Gastrocnemius medialis (tissue), 4 donors: Measurements from ENCODE around the gene NHERF2. TPM values are rescaled to one million over a fixed set of nuclear protein-coding genes. Genes with fewer than 3 reads are reported as not detected.

Experiments used
- ATAC-seq, 2 donors: fragments of 150-250 bp; one replicate each; pipeline ENCODE4 v1.9.1; 2016
- DNase-seq, 2 donors: peaks; one replicate each; pipeline ENCODE4 v3.0.0-alpha.2; 2019
- H3K27ac ChIP-seq, 4 donors: fragments of 200-600 bp; sonication (generic); 1 replicate in 1 of 4; 2 replicates in 3 of 4; pipeline ENCODE4 v1.5.1; 2016 to 2018; ENCODE audit warnings: mild to moderate bottlenecking in 2 of 4, moderate library complexity in 1 of 4
- H3K27me3 ChIP-seq, 3 donors: fragments of 200-600 bp; sonication (generic) in 2 of 3; 1 replicate in 1 of 3; 2 replicates in 2 of 3; pipeline versions ENCODE4 v1.5.1 to v1.6.0; 2016 to 2019; ENCODE audit warnings: mild to moderate bottlenecking in 1 of 3, moderate library complexity in 1 of 3
- H3K36me3 ChIP-seq, 2 donors: fragments of 200-600 bp; sonication (generic) in 1 of 2; one replicate each; pipeline ENCODE4 v1.5.1; 2017 to 2018
- H3K4me1 ChIP-seq, 2 donors: fragments of 200-600 bp; sonication (generic) in 1 of 2; one replicate each; pipeline ENCODE4 v1.5.1; 2016 to 2017; ENCODE audit warnings: mild to moderate bottlenecking in 2 of 2
- H3K4me3 ChIP-seq, 4 donors: fragments of 200-600 bp; sonication (generic) in 3 of 4; 1 replicate in 1 of 4; 2 replicates in 3 of 4; pipeline ENCODE4 v1.5.1; 2016 to 2019; ENCODE audit warnings: mild to moderate bottlenecking in 2 of 4
- H3K9me3 ChIP-seq, 3 donors: fragments of 200-600 bp; sonication (generic) in 2 of 3; 1 replicate in 1 of 3; 2 replicates in 2 of 3; pipeline ENCODE4 v1.5.1; 2016 to 2019
- POLR2A ChIP-seq, 2 donors: fragments of 450-650 bp; IDR thresholded peaks; one replicate each; pipeline ENCODE4 v1.6.1; 2017; ENCODE audit warnings: antibody characterized with exemption in 2 of 2, mild to moderate bottlenecking in 2 of 2, moderate library complexity in 2 of 2
- in situ Hi-C, 4 donors: fragments of 200-750 bp; cut with MboI; loops; one replicate each; pipeline versions ENCODE4 v1.15.0 to v1.8.0; 2017; ENCODE audit warnings: low sequenced_read_pairs in 4 of 4
- intact Hi-C: fragments of 100-400 bp; cut with DNase I; formaldehyde crosslinking; loops from one replicate; pipeline ENCODE4 v1.15.1; 2023; ENCODE audit warnings: low total_unique reads
- total RNA-seq, 4 donors: library from RNA; depleted of rRNA; stranded (reverse); fragments of >200 nt; gene quantifications; one replicate each; pipeline versions ENCODE4 v1.1.0 to v1.2.3, GENCODE V29; 2016
- TF ChIP-seq, protein P1 (sequence below), 5 experiments: fragments of 450-650 bp in 3 of 5; fragments of 200-600 bp in 2 of 5; sonication (generic) in 2 of 5; IDR thresholded peaks in 4 of 5; conservative IDR thresholded peaks in 1 of 5; 1 replicate in 4 of 5; 2 replicates in 1 of 5; pipeline ENCODE4 v1.5.1; 2016 to 2019; ENCODE audit warnings: antibody characterized with exemption in 5 of 5, mild to moderate bottlenecking in 3 of 5, moderate library complexity in 3 of 5

Gene NHERF2
- total RNA-seq, 4 donors from 2014 or later = 51.6 to 86.9 (median 74.4) TPM

- H3K9me3 ChIP-seq = no peaks in the 10 kb centered on the region
- DNase-seq (no peak), ATAC-seq (no peak)
- H3K4me3 ChIP-seq = no peak overlapping the region
- TF ChIP-seq POLR2A (IDR thresholded peaks at IDR 0.05) = no peak
- TF ChIP-seq, protein P1, sequence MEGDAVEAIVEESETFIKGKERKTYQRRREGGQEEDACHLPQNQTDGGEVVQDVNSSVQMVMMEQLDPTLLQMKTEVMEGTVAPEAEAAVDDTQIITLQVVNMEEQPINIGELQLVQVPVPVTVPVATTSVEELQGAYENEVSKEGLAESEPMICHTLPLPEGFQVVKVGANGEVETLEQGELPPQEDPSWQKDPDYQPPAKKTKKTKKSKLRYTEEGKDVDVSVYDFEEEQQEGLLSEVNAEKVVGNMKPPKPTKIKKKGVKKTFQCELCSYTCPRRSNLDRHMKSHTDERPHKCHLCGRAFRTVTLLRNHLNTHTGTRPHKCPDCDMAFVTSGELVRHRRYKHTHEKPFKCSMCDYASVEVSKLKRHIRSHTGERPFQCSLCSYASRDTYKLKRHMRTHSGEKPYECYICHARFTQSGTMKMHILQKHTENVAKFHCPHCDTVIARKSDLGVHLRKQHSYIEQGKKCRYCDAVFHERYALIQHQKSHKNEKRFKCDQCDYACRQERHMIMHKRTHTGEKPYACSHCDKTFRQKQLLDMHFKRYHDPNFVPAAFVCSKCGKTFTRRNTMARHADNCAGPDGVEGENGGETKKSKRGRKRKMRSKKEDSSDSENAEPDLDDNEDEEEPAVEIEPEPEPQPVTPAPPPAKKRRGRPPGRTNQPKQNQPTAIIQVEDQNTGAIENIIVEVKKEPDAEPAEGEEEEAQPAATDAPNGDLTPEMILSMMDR (IDR thresholded peaks at IDR 0.05 in 4 of 5, conservative IDR thresholded peaks at IDR 0.05 in 1 of 5) = no peak
- H3K27me3 ChIP-seq = no peaks in the 10 kb centered on the region
- intact Hi-C loops (no loop called here), in situ Hi-C loops (no loop called here)
- H3K36me3 ChIP-seq = peaks cover 0 to 47% of the 10 kb centered on the region in 2 donors
- no peaks in the 10 kb centered on the region for H3K4me1 ChIP-seq
- no peak overlapping the region for H3K27ac ChIP-seq
These were observed 32.2 kb downstream of the NHERF2 start for GRCh38 chr16:2058872-2059271.

DNA sequence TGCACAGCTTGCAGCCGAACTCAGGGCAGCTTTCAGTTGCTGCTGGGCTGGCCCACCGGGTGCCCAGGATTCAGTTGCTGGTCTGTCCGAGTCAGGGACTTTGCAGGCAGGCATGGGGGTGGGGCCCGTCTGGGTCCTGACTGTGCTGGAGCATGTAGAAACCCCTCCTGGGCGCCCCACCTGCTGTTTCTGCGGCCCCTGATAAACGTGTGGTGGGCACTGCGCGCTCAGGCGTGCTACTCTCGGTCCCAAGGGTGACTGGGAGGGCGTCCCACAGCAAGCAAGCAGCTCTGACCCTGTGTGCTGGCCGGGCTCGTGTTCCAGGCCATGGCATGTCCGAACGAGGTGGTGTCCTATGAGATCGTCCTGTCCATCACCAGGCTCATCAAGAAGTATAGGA lies 33.6 kb downstream of the NHERF2 start:
- intact Hi-C loops (no loop called here), in situ Hi-C loops (no loop called here)
- H3K36me3 ChIP-seq = peaks cover 0 to 52% of the 10 kb centered on the region in 2 donors
- no peak for ATAC-seq
- no peak overlapping the region for H3K4me3 ChIP-seq
- no peaks in the 10 kb centered on the region for H3K9me3 ChIP-seq
- DNase-seq = no peak
- no peak for TF ChIP-seq POLR2A (IDR thresholded peaks at IDR 0.05)
- TF ChIP-seq, protein P1 (IDR thresholded peaks at IDR 0.05 in 4 of 5, conservative IDR thresholded peaks at IDR 0.05 in 1 of 5) = no peak
- no peak overlapping the region for H3K27ac ChIP-seq
- no peaks in the 10 kb centered on the region for H3K4me1 ChIP-seq
- no peaks in the 10 kb centered on the region for H3K27me3 ChIP-seq

GRCh38 chr16:2061023-2061422 lies 34.3 kb downstream of the NHERF2 start:
- Histone ChIP-seq H3K4me3 (no peak overlapping the region), H3K36me3 (peaks cover 0 to 59% of the 10 kb centered on the region in 2 donors), H3K27ac (no peak overlapping the region), H3K9me3 (no peaks in the 10 kb centered on the region), H3K27me3 (no peaks in the 10 kb centered on the region), H3K4me1 (no peaks in the 10 kb centered on the region)
- ATAC-seq (no peak), DNase-seq (no peak)
- in situ Hi-C loops (no loop called here), intact Hi-C loops (no loop called here)
- TF ChIP-seq, protein P1 (IDR thresholded peaks at IDR 0.05 in 4 of 5, conservative IDR thresholded peaks at IDR 0.05 in 1 of 5) = no peak
- TF ChIP-seq POLR2A (IDR thresholded peaks at IDR 0.05) = no peak

- intact Hi-C loops = no loop called here
- no peak for TF ChIP-seq POLR2A (IDR thresholded peaks at IDR 0.05)
- TF ChIP-seq, protein P1 (IDR thresholded peaks at IDR 0.05 in 4 of 5, conservative IDR thresholded peaks at IDR 0.05 in 1 of 5) = no peak
- no peak for ATAC-seq
These were observed 34.8 kb downstream of the NHERF2 start for GRCh38 chr16:2061526-2061925.

GRCh38 chr16:2062801-2063200 lies 36.1 kb downstream of the NHERF2 start:
- ATAC-seq = no peak
- Histone ChIP-seq H3K4me3 (no peak overlapping the region), H3K4me1 (no peaks in the 10 kb centered on the region), H3K9me3 (no peaks in the 10 kb centered on the region), H3K36me3 (peaks cover 0 to 68% of the 10 kb centered on the region in 2 donors), H3K27ac (no peak overlapping the region), H3K27me3 (no peaks in the 10 kb centered on the region)
- no peak for DNase-seq
- intact Hi-C loops = no loop called here
- in situ Hi-C loops = no loop called here
- no peak for TF ChIP-seq POLR2A (IDR thresholded peaks at IDR 0.05)
- TF ChIP-seq, protein P1 (IDR thresholded peaks at IDR 0.05 in 4 of 5, conservative IDR thresholded peaks at IDR 0.05 in 1 of 5) = no peak

More at GRCh38 chr16:2061526-2061925, 34.8 kb downstream of the NHERF2 start:
- H3K4me1 ChIP-seq = no peaks in the 10 kb centered on the region
- in situ Hi-C loops = no loop called here
- H3K36me3 ChIP-seq = peaks cover 0 to 64% of the 10 kb centered on the region in 2 donors
- no peaks in the 10 kb centered on the region for H3K9me3 ChIP-seq
- H3K4me3 ChIP-seq = no peak overlapping the region
- H3K27ac ChIP-seq = no peak overlapping the region
- no peak for DNase-seq
- no peaks in the 10 kb centered on the region for H3K27me3 ChIP-seq
